WTC11 (cell line): ENCODE results near the gene CELSR1. TPM values are rescaled to one million over a fixed set of nuclear protein-coding genes. Genes with fewer than 3 reads are reported as not detected.

Experiments
- ATAC-seq: fragments of 200-7000 bp; cut with Tn5 transposase; 2 replicates; pipeline ENCODE4 v1.10.0; 2021; ENCODE audit warnings: mild to moderate bottlenecking, moderate library complexity
- CTCF ChIA-PET: fragments of 300-600 bp; sonication (Branson Sonifier 250); formaldehyde crosslinking; loops from one replicate; lab custom pipeline; 2021; ENCODE audit warnings: antibody characterized with exemption; lab: Charles Lee
- POLR2A ChIA-PET: fragments of 350-600 bp; sonication (Branson Sonifier 250); formaldehyde crosslinking; loops from one replicate; lab custom pipeline; 2021; ENCODE audit warnings: antibody characterized with exemption; lab: Charles Lee
- DNase-seq: peaks from one replicate; pipeline ENCODE4 v3.0.0; 2021; ENCODE audit warnings: low spot score
- H3K27ac Mint-ChIP-seq: 2 replicates; pipeline ENCODE4 v1.8.0; 2021; ENCODE audit warnings: mixed read lengths
- H3K27me3 Mint-ChIP-seq: 2 replicates; pipeline ENCODE4 v1.8.0; 2021; ENCODE audit warnings: low read depth, mild to moderate bottlenecking, moderate library complexity, mixed read lengths
- H3K36me3 Mint-ChIP-seq: 2 replicates; pipeline ENCODE4 v1.8.0; 2021; ENCODE audit warnings: mixed read lengths
- H3K4me1 Mint-ChIP-seq: 2 replicates; pipeline ENCODE4 v1.8.0; 2022; ENCODE audit warnings: mixed read lengths
- H3K4me3 Mint-ChIP-seq: 2 replicates; pipeline ENCODE4 v1.8.0; 2021; ENCODE audit warnings: mild to moderate bottlenecking, moderate library complexity, mixed read lengths
- H3K9me3 Mint-ChIP-seq: 2 replicates; pipeline ENCODE4 v1.8.0; 2021; ENCODE audit warnings: mixed read lengths
- ELF4 ChIP-seq: sonication (generic); formaldehyde crosslinking; IDR thresholded peaks from 2 replicates; pipeline ENCODE4 v1.8.1; 2022; ENCODE audit warnings: low read depth, mild to moderate bottlenecking, moderate library complexity, missing genetic modification reagents
- FOXJ3 ChIP-seq: sonication (generic); formaldehyde crosslinking; IDR thresholded peaks from 2 replicates; pipeline ENCODE4 v1.9.0; 2021; ENCODE audit warnings: missing genetic modification reagents, mild to moderate bottlenecking, borderline replicate concordance
- FOXK1 ChIP-seq: sonication (generic); formaldehyde crosslinking; IDR thresholded peaks from 2 replicates; pipeline ENCODE4 v1.8.0; 2022; ENCODE audit warnings: mild to moderate bottlenecking, moderate library complexity, missing genetic modification reagents
- PRRX2 ChIP-seq: fragments of 250-450 bp; sonication (Bioruptor Pico); IDR thresholded peaks from 2 replicates; pipeline ENCODE4 v1.8.0; 2021; ENCODE audit warnings: mild to moderate bottlenecking
- TP53 ChIP-seq: sonication (generic); formaldehyde crosslinking; IDR thresholded peaks from 2 replicates; pipeline ENCODE4 v1.8.1; 2023; ENCODE audit warnings: mild to moderate bottlenecking, missing genetic modification reagents
- ZNF263 ChIP-seq: sonication (generic); formaldehyde crosslinking; IDR thresholded peaks from 2 replicates; pipeline ENCODE4 v1.8.1; 2022; ENCODE audit warnings: low read depth, mild to moderate bottlenecking, moderate library complexity, missing genetic modification reagents
- total RNA-seq: library from RNA; stranded (reverse); gene quantifications from 3 replicates; pipeline ENCODE4 v1.2.3, GENCODE V29; 2021
- TF ChIP-seq, protein P1 (sequence below): sonication (generic); formaldehyde crosslinking; IDR thresholded peaks from 2 replicates; pipeline ENCODE4 v1.8.1; 2022; ENCODE audit warnings: low read depth, missing genetic modification reagents, borderline replicate concordance
- TF ChIP-seq, protein P2 (sequence below): sonication (generic); formaldehyde crosslinking; IDR thresholded peaks from 2 replicates; pipeline ENCODE4 v1.8.1; 2023; ENCODE audit warnings: mild to moderate bottlenecking, missing genetic modification reagents, moderate library complexity
- TF ChIP-seq, protein P3 (sequence below): sonication (generic); formaldehyde crosslinking; IDR thresholded peaks from 2 replicates; pipeline ENCODE4 v1.8.1; 2022; ENCODE audit warnings: missing genetic modification reagents, borderline replicate concordance
- TF ChIP-seq, protein P4 (sequence below): sonication (generic); formaldehyde crosslinking; IDR thresholded peaks from 2 replicates; pipeline ENCODE4 v1.8.0; 2023; ENCODE audit warnings: missing genetic modification reagents, mild to moderate bottlenecking, borderline replicate concordance
- TF ChIP-seq, protein P5 (sequence below): sonication (generic); formaldehyde crosslinking; IDR thresholded peaks from 2 replicates; pipeline ENCODE4 v1.8.0; 2023; ENCODE audit warnings: mild to moderate bottlenecking, missing genetic modification reagents
- TF ChIP-seq, protein P6 (sequence below): sonication (generic); formaldehyde crosslinking; IDR thresholded peaks from 2 replicates; pipeline ENCODE4 v1.8.1; 2023; ENCODE audit warnings: mild to moderate bottlenecking, missing genetic modification reagents, moderate library complexity

CELSR1 gene
- total RNA-seq, 1 experiment from 2014 or later, result 16.8 TPM

DNA sequence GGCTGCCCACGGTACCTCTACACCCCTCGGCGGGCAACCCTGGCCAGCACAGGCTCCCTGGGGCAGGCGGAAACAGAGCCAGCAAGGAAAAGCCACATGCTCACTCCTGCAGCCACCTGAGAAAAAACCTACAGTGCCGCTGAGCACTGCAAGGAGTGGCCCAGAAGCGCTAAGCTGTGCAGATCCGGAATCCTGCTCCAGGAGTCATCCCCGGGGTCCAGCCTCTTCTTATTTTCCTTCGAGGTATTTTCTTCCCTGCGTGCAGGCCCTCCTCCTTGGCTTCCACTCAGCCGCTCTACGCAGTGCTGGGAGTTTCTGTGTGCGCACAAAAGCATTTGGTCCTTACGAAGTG, 120.9 kb downstream of the CELSR1 start:
- ChIA-PET POLR2A (no interaction called here), CTCF (no interaction called here)
- TF ChIP-seq PRRX2, result no peak
- TF ChIP-seq ELF4 (CRISPR knock-in tag), result no peak
- TF ChIP-seq, protein P1, sequence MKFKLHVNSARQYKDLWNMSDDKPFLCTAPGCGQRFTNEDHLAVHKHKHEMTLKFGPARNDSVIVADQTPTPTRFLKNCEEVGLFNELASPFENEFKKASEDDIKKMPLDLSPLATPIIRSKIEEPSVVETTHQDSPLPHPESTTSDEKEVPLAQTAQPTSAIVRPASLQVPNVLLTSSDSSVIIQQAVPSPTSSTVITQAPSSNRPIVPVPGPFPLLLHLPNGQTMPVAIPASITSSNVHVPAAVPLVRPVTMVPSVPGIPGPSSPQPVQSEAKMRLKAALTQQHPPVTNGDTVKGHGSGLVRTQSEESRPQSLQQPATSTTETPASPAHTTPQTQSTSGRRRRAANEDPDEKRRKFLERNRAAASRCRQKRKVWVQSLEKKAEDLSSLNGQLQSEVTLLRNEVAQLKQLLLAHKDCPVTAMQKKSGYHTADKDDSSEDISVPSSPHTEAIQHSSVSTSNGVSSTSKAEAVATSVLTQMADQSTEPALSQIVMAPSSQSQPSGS (CRISPR knock-in tag), result no peak
- TF ChIP-seq, protein P2, sequence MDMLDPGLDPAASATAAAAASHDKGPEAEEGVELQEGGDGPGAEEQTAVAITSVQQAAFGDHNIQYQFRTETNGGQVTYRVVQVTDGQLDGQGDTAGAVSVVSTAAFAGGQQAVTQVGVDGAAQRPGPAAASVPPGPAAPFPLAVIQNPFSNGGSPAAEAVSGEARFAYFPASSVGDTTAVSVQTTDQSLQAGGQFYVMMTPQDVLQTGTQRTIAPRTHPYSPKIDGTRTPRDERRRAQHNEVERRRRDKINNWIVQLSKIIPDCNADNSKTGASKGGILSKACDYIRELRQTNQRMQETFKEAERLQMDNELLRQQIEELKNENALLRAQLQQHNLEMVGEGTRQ (CRISPR knock-in tag), result no peak
- TF ChIP-seq, protein P3, sequence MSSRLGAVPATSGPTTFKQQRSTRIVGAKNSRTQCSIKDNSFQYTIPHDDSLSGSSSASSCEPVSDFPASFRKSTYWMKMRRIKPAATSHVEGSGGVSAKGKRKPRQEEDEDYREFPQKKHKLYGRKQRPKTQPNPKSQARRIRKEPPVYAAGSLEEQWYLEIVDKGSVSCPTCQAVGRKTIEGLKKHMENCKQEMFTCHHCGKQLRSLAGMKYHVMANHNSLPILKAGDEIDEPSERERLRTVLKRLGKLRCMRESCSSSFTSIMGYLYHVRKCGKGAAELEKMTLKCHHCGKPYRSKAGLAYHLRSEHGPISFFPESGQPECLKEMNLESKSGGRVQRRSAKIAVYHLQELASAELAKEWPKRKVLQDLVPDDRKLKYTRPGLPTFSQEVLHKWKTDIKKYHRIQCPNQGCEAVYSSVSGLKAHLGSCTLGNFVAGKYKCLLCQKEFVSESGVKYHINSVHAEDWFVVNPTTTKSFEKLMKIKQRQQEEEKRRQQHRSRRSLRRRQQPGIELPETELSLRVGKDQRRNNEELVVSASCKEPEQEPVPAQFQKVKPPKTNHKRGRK (CRISPR knock-in tag), result no peak
- TF ChIP-seq, protein P4, sequence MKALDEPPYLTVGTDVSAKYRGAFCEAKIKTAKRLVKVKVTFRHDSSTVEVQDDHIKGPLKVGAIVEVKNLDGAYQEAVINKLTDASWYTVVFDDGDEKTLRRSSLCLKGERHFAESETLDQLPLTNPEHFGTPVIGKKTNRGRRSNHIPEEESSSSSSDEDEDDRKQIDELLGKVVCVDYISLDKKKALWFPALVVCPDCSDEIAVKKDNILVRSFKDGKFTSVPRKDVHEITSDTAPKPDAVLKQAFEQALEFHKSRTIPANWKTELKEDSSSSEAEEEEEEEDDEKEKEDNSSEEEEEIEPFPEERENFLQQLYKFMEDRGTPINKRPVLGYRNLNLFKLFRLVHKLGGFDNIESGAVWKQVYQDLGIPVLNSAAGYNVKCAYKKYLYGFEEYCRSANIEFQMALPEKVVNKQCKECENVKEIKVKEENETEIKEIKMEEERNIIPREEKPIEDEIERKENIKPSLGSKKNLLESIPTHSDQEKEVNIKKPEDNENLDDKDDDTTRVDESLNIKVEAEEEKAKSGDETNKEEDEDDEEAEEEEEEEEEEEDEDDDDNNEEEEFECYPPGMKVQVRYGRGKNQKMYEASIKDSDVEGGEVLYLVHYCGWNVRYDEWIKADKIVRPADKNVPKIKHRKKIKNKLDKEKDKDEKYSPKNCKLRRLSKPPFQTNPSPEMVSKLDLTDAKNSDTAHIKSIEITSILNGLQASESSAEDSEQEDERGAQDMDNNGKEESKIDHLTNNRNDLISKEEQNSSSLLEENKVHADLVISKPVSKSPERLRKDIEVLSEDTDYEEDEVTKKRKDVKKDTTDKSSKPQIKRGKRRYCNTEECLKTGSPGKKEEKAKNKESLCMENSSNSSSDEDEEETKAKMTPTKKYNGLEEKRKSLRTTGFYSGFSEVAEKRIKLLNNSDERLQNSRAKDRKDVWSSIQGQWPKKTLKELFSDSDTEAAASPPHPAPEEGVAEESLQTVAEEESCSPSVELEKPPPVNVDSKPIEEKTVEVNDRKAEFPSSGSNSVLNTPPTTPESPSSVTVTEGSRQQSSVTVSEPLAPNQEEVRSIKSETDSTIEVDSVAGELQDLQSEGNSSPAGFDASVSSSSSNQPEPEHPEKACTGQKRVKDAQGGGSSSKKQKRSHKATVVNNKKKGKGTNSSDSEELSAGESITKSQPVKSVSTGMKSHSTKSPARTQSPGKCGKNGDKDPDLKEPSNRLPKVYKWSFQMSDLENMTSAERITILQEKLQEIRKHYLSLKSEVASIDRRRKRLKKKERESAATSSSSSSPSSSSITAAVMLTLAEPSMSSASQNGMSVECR (CRISPR knock-in tag), result no peak
- no peak for TF ChIP-seq ZNF263 (CRISPR knock-in tag)
- TF ChIP-seq FOXJ3, result no peak
- TF ChIP-seq, protein P5, sequence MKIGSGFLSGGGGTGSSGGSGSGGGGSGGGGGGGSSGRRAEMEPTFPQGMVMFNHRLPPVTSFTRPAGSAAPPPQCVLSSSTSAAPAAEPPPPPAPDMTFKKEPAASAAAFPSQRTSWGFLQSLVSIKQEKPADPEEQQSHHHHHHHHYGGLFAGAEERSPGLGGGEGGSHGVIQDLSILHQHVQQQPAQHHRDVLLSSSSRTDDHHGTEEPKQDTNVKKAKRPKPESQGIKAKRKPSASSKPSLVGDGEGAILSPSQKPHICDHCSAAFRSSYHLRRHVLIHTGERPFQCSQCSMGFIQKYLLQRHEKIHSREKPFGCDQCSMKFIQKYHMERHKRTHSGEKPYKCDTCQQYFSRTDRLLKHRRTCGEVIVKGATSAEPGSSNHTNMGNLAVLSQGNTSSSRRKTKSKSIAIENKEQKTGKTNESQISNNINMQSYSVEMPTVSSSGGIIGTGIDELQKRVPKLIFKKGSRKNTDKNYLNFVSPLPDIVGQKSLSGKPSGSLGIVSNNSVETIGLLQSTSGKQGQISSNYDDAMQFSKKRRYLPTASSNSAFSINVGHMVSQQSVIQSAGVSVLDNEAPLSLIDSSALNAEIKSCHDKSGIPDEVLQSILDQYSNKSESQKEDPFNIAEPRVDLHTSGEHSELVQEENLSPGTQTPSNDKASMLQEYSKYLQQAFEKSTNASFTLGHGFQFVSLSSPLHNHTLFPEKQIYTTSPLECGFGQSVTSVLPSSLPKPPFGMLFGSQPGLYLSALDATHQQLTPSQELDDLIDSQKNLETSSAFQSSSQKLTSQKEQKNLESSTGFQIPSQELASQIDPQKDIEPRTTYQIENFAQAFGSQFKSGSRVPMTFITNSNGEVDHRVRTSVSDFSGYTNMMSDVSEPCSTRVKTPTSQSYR (CRISPR knock-in tag), result no peak
- TF ChIP-seq, protein P6, sequence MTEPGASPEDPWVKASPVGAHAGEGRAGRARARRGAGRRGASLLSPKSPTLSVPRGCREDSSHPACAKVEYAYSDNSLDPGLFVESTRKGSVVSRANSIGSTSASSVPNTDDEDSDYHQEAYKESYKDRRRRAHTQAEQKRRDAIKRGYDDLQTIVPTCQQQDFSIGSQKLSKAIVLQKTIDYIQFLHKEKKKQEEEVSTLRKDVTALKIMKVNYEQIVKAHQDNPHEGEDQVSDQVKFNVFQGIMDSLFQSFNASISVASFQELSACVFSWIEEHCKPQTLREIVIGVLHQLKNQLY (CRISPR knock-in tag), result no peak
- no peak for TF ChIP-seq TP53 (CRISPR knock-in tag)
- no peak for TF ChIP-seq FOXK1 (CRISPR knock-in tag)
- H3K4me1 Mint-ChIP-seq, result no peaks in the 10 kb centered on the region
- H3K4me3 Mint-ChIP-seq, result no peak overlapping the region
- no peaks in the 10 kb centered on the region for H3K27me3 Mint-ChIP-seq
- H3K36me3 Mint-ChIP-seq, result no peaks in the 10 kb centered on the region
- no peaks in the 10 kb centered on the region for H3K9me3 Mint-ChIP-seq
- DNase-seq, result no peak
- H3K27ac Mint-ChIP-seq, result no peak overlapping the region
- no peak for ATAC-seq
